ENCODE results near the gene CFB. TPM values are rescaled to one million over a fixed set of nuclear protein-coding genes. Genes with fewer than 3 reads are reported as not detected.
"Not testable (repeated sequence)": the region's sequence is repeated elsewhere in the genome, so short reads cannot be mapped to it uniquely, and the experiment has no call there.

Gene CFB
- total RNA-seq, 4 donors from 2014 or later: 23.1 to 183 (median 89.9) TPM

GRCh38 chr6:31971279-31971992, 25.5 kb downstream of the CFB start:
- Histone ChIP-seq H3K4me1 (peaks cover 0 to 25% (median 12%) of the 10 kb centered on the region in 4 donors), H3K9me3 (no peaks in the 10 kb centered on the region), H3K27ac (peak overlapping the region; percentile 87 to 98 (median 92)), H3K4me3 (peak overlapping the region; percentile 70 to 91 (median 74)), H3K27me3 (no peaks in the 10 kb centered on the region), H3K36me3 (peaks cover 0 to 37% (median 0%) of the 10 kb centered on the region in 3 donors)
- no peak for TF ChIP-seq POLR2A (IDR thresholded peaks at IDR 0.05)
- DNase-seq: peak in 1 of 3 donors; percentile 51

DNA sequence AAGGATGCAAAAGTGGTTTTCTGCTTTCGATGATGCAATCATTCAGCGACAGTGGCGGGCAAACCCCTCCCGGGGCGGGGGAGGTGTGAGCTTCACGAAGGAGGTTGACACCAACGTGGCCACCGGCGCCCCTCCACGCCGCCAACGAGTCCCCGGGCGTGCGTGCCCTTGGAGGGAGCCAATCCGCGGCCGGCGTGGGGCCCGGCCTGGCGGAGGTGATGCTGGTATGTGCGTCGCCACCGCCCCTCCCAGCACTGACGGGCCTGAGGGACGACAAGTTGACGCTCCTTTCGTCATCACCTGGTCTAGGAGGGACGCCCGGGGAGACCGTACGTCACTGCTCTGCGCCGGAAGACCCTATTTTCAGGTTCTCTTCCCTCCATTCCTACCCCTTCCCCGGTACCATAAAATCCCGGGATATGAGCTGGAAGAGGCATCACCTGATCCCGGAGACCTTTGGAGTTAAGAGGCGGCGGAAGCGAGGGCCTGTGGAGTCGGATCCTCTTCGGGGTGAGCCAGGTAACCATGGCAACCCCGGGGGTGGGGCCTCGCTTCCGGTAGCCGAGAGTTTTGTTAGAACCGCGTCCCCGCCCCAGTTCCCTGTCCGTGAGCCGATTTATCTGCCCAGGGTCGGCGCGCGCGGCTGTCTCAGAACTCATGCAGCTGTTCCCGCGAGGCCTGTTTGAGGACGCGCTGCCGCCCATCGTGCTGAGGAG, 26.3 kb downstream of the CFB start, which contains the start of gene DXO:
Gene DXO (minus strand): TSS at position 146 of the 716 bp plus-strand sequence. CDS start 463 bp downstream, outside the sequence.
- TF ChIP-seq, protein P1, sequence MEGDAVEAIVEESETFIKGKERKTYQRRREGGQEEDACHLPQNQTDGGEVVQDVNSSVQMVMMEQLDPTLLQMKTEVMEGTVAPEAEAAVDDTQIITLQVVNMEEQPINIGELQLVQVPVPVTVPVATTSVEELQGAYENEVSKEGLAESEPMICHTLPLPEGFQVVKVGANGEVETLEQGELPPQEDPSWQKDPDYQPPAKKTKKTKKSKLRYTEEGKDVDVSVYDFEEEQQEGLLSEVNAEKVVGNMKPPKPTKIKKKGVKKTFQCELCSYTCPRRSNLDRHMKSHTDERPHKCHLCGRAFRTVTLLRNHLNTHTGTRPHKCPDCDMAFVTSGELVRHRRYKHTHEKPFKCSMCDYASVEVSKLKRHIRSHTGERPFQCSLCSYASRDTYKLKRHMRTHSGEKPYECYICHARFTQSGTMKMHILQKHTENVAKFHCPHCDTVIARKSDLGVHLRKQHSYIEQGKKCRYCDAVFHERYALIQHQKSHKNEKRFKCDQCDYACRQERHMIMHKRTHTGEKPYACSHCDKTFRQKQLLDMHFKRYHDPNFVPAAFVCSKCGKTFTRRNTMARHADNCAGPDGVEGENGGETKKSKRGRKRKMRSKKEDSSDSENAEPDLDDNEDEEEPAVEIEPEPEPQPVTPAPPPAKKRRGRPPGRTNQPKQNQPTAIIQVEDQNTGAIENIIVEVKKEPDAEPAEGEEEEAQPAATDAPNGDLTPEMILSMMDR (IDR thresholded peaks at IDR 0.05): no peak
- peak; percentile 51 to 62 for TF ChIP-seq POLR2A (IDR thresholded peaks at IDR 0.05)
- peaks cover 0 to 30% (median 0%) of the 10 kb centered on the region in 3 donors for H3K36me3 ChIP-seq
- peaks cover 0 to 25% (median 12%) of the 10 kb centered on the region in 4 donors for H3K4me1 ChIP-seq
- no peaks in the 10 kb centered on the region for H3K27me3 ChIP-seq
- peak within 1 kb of the TSS; percentile 70 to 91 (median 74) for H3K4me3 ChIP-seq
- H3K9me3 ChIP-seq: no peaks in the 10 kb centered on the region
- H3K27ac ChIP-seq: peak within 1 kb of the TSS; percentile 87 to 98 (median 92)
- DNase-seq: peak; percentile 94 to 98 (median 96)

GRCh38 chr6:31972709-31973350, 26.9 kb downstream of the CFB start:
- peaks cover 0 to 23% (median 0%) of the 10 kb centered on the region in 3 donors for H3K36me3 ChIP-seq
- DNase-seq: no peak
- peak overlapping the region; percentile 87 to 98 (median 92) for H3K27ac ChIP-seq
- H3K27me3 ChIP-seq: no peaks in the 10 kb centered on the region
- no peaks in the 10 kb centered on the region for H3K9me3 ChIP-seq
- peaks cover 0 to 25% (median 12%) of the 10 kb centered on the region in 4 donors for H3K4me1 ChIP-seq
- TF ChIP-seq POLR2A (IDR thresholded peaks at IDR 0.05): no peak
- TF ChIP-seq, protein P1 (IDR thresholded peaks at IDR 0.05): no peak
- H3K4me3 ChIP-seq: peak overlapping the region; percentile 70 to 91 (median 74)

- not testable (repeated sequence) for H3K4me3 ChIP-seq, H3K9me3 ChIP-seq, DNase-seq, H3K27me3 ChIP-seq, H3K27ac ChIP-seq
- Histone ChIP-seq H3K36me3 (peaks cover 0 to 11% (median 0%) of the 10 kb centered on the region in 3 donors), H3K4me1 (peaks cover 0 to 16% (median 8%) of the 10 kb centered on the region in 4 donors)
Observed at GRCh38 chr6:31976065-31976464, 30.2 kb downstream of the CFB start.

- Histone ChIP-seq H3K36me3 (peaks cover 0 to 11% (median 0%) of the 10 kb centered on the region in 3 donors), H3K27me3 (no peaks in the 10 kb centered on the region), H3K4me3 (no peak overlapping the region), H3K27ac (no peak overlapping the region), H3K9me3 (no peaks in the 10 kb centered on the region), H3K4me1 (peaks cover 0 to 8% (median under 1%) of the 10 kb centered on the region in 4 donors)
- no peak for DNase-seq
- TF ChIP-seq POLR2A (IDR thresholded peaks at IDR 0.05): no peak
- TF ChIP-seq, protein P1 (IDR thresholded peaks at IDR 0.05): no peak
Observed at GRCh38 chr6:31977816-31978431, 32.0 kb downstream of the CFB start.

- TF ChIP-seq, protein P1 (IDR thresholded peaks at IDR 0.05): no peak
- TF ChIP-seq POLR2A (IDR thresholded peaks at IDR 0.05): no peak
- no peaks in the 10 kb centered on the region for H3K27me3 ChIP-seq
- H3K9me3 ChIP-seq: no peaks in the 10 kb centered on the region
- no peak overlapping the region for H3K27ac ChIP-seq
- H3K36me3 ChIP-seq: peaks cover 0 to 11% (median 0%) of the 10 kb centered on the region in 3 donors
- no peak overlapping the region for H3K4me3 ChIP-seq
- DNase-seq: no peak
- H3K4me1 ChIP-seq: no peaks in the 10 kb centered on the region
Observed at GRCh38 chr6:31978831-31979230, 32.9 kb downstream of the CFB start.

Data from Peyer's patch (tissue), 4 donors.